ENCODE measurements around the gene PTPRN2.

The PTPRN2 gene

GRCh38 chr7:157772486-157773130, 815.0 kb downstream of the PTPRN2 start:
- DNase-seq: no peak

DNA sequence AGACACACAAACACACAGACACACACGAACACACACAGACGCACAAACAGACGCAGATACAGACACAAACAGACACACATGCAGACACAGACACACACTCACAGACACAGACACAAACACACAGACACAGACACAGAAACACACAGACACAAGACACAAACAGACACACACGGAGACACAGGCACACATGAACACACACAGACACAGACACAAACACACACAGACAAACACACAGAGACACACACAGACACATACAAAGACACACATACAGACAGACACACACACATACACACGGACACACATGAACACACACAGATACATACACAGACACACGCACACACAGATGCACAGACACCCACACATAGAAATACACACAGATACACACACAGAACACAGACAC, 815.9 kb downstream of the PTPRN2 start:
- no peak for DNase-seq

GRCh38 chr7:157770716-157771320, 816.8 kb downstream of the PTPRN2 start:
- no peak for DNase-seq

GRCh38 chr7:157769526-157770215, 818.0 kb downstream of the PTPRN2 start:
- no peak for DNase-seq

DNA sequence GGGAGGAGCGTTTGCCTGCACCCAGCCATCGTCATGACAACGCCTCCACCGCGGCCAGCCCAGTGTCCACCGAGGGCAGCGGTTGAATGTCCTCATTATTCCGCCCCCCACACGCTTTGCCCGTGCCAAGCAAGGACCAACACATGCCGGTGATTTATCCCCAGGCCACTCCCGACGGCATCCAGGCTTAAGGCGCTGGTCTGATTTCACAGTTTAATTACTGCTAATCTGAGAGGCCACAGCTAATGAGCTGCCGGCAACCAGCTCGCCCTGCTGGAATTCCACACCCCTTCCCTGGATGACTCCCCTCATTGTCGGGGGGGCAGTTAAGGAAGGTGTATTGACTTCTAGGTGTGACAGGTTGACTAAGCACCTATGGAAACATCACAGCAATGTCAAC, 818.5 kb downstream of the PTPRN2 start:
- no peak for DNase-seq

DNA sequence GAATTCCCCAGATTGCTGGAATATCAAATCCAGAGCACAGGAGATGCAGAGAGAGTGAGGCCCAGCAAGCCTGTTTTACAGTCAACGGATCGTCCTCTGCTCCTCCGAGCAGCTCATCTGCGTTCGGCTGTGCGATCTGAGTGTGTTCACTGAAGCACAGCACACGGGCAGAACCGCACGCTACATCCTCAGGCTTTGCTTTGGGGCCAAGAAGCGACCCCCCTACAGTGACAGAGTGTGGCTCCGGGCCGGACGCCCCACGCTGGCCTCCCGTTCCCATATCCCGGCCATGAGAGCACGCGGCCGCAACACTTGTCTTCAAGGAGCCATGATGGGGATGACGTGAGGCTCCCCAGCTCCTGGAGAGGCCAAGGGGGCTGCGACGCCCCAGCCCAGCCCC, 819.4 kb downstream of the PTPRN2 start:
- DNase-seq: no peak

- no peak for DNase-seq
Measured at GRCh38 chr7:157767506-157768197, 820.0 kb downstream of the PTPRN2 start.

GRCh38 chr7:157766098-157766497, 821.5 kb downstream of the PTPRN2 start:
- DNase-seq: no peak

GRCh38 chr7:157764946-157765537, 822.6 kb downstream of the PTPRN2 start:
- DNase-seq: no peak

GRCh38 chr7:157764193-157764592, 823.4 kb downstream of the PTPRN2 start:
- no peak for DNase-seq

DNA sequence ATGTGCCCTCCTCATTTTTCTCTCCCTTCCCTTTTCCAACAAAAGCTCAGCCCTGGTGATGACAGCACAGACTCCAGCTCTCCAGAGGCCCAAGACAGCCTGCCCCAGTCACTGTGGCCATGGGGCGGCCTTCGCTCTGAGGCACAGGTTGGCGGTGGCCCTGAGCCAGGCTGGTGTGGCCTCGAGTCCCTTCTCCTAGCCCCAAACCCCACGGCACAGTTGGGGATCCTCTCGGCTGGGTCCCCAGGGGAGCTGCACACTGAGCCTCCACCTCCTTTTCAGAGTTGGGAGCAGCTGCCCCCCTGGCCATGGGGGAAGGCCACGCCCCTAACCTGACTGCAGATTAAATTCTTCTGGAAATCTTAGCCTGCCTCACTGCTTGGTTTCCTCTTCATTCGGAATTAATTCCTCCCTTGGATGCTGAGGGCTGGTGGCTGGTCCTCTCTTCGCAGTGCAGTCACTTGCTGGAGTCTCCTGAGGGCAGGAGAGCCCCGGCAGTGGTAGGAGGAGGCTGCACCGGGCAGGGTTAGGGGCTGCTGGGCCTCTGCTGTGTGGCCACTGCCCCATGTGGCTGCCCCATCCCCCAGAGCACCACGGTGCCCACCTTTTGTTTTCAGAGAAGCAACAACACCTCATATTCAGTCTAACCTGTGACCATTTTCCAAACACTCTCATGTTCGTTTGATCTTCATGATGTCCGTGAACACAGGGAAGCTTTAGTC, 824.2 kb downstream of the PTPRN2 start:
- DNase-seq: no peak

DNA sequence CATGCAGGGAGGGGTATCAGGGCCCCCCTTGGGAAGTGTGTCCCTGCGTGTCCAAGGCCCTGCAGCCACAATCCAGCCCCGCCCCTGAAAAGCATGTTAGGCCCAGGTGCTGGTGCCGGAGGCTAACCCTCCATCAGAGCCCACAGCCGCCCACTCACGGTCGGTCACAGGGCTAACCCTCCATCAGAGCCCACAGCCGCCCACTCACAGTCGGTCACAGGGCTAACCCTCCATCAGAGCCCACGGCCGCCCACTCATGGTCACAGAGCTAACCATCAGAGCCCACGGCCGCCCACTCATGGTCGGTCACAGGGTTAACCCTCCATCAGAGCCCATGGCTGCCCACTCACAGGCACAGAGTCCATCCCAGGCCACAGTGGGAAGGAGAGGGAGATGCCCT, 824.8 kb downstream of the PTPRN2 start:
- DNase-seq: no peak

GRCh38 chr7:157760004-157760730, 827.5 kb downstream of the PTPRN2 start:
- DNase-seq: no peak

- DNase-seq: no peak
Measured at GRCh38 chr7:157759246-157759805, 828.3 kb downstream of the PTPRN2 start.

GRCh38 chr7:157758468-157759245, 829.0 kb downstream of the PTPRN2 start:
- DNase-seq: no peak

- no peak for DNase-seq
Measured at GRCh38 chr7:157757776-157758467, 829.7 kb downstream of the PTPRN2 start.

- DNase-seq: no peak
Measured at GRCh38 chr7:157757211-157757610, 830.4 kb downstream of the PTPRN2 start.

DNA sequence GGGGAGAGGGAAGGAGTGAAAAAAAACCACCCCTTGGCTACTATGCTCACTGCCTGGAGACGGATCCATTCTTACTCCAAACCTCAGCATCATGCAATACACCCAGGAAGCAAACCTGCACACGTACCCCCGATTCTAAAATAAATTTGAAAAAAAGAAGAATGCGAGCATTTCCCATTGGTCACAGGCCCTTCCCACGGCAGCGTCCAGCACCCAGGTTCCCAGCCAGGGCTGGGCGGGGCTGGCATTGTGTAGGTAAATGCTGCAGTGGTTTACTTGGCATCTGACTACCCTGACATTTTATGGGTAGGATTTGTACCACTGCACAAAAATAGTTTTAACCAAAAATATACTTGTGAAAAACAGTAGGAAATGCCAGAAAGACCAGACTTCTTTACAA, 831.9 kb downstream of the PTPRN2 start:
- DNase-seq: no peak

DNA sequence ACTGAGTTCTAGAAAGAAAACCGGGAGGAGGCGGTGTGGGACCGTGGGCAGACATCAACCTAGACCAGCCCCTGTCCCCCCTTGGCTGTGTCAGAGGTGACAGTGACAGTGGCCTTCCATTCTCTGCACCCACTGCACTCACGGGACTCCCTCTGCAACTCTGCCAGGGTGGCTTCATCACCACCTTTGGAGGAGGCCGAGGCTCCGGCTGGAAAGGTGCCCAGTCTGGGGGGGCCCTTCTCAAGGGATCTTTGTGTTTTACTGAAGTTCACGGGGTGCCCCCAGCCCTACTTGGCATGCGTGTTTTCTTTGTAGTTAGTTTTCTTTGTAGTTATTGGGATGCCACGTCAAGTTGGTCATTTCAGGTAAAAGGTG, 833.2 kb downstream of the PTPRN2 start:
- DNase-seq: no peak

- DNase-seq: no peak
Measured at GRCh38 chr7:157753713-157754415, 833.8 kb downstream of the PTPRN2 start.
